GM21423 (cell line): ENCODE data around the gene DTHD1.

Experiments used
- ATAC-seq: cut with Tn5 transposase; IDR thresholded peaks from one replicate; pipeline ENCODE4 v1.9.1; 2021; ENCODE audit warnings: mild to moderate bottlenecking, moderate library complexity; ENCODE audit not compliant: unreplicated experiment

DTHD1 gene

GRCh38 chr4:36269101-36269500 lies 12.3 kb upstream of the DTHD1 start:
- no peak for ATAC-seq

DNA sequence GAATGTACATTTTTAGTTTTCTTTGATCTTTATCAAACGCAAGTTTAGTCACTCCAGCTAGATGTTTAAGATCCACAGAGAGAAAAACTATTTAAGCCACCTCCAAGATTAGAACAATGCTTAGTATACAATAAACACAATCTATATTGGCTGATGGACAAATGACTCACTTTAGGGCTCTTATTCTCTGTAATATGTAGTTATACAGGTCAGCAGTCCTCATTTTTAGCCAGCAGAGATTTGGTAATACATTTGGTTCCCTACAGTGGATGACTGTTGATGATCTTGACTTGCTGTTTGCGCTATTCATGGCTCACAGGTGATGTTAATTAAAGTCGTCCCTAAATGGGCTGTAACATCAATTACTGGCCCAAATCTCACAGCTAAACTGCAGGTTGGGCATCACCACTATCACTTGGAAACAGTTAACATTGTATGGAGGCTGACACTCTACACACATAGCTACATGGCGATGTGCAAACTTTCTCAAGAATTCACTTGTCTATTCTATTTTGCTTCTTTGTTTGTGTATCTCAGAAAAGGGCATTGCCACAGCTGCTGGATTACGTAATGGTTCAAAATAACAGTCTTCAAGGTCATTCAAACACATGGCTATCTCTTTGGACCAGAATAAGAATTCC lies 11.8 kb upstream of the DTHD1 start:
- no peak for ATAC-seq

- ATAC-seq = no peak
These were observed 8.1 kb upstream of the DTHD1 start for GRCh38 chr4:36273276-36273675.

DNA sequence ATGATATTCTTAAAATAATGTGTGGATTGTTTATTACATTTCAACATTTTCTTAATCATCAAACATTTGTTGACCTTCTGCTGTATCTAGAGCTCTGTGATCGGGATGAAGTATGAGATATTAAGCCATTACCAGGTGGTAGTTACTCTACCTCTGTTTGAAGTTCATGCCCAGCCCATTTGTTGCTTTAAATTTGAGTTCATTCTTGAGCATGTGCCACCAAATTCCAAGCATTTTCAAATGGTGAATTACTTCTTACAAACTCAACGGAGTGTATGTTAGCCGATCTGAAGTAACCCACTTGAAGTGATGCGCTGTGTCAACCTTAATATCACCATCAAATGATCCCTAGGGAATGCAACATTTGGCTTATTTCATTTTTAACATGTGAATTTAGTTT lies 7.3 kb upstream of the DTHD1 start:
- no peak for ATAC-seq

DNA sequence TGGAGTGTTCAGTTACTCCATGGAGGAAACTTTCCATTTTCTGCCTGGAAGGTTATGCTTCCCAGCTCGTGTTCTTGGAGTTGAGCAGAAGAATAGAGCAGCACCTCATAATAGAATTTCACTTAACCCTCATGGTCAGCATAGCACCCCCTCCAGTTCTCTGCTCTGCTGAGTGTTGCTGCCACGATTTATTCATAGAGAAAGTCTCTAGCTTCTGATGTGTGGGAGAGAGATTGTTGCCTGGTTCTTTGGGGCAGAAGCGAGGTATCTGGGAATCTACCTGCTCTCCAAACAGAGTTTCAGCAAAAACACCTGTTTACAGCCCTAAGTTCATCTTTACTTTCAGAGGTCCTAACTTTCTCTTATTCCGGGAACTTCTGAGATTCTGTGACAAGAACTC lies 3.9 kb upstream of the DTHD1 start:
- ATAC-seq = no peak

- no peak for ATAC-seq
These were observed 2.6 kb upstream of the DTHD1 start for GRCh38 chr4:36278789-36279188.

GRCh38 chr4:36280555-36280954 lies 861 bp upstream of the DTHD1 start:
- no peak for ATAC-seq

DNA sequence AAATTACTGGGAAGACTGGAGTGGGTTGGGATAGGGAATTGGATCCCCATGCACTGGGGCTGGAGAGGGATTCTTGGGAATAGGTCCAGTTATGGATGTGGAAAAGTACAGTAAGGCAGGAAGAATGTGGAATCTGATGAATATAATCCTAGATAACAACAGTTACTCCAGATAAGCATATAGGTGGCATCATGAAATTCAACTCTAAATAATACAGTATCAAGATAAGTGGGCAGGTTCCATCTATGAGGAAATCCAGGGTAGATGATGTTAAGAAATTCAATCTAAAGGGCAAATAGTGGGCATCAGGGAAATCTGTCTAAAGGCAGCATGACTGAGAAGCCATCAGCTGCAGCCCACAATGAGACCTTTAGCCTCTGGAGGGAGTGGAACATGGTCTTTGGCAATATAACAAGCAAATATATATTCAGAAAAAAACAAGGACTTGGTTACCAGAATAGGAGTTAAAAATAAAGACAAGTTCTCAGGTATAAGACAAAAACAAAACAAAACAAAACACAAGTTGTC lies 1.2 kb downstream of the DTHD1 start:
- no peak for ATAC-seq

DNA sequence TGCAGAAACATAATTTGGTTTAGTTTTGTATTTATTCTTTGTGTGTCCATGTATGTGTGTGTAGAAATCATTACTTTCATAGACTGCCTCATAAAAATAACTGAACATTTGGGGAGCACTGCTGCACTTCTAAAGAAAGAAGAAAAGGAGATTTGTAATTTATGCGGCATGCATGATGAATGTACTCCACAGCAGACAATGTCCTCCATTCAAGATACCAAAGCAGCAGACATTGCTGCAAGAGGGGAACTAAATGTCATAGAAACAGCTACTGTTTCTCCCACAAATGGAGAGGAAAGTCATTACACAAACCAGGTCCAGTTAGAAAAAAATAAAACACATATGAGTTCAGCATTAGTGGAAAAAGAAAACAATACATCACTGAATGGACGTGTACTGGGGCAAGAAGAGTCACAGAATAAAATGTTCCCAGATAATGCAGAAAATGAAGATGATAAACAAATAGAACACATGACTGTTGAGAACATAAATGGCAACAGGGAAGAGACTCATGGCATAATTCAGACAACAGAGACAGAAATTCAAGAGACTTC lies 2.6 kb downstream of the DTHD1 start:
- no peak for ATAC-seq

DNA sequence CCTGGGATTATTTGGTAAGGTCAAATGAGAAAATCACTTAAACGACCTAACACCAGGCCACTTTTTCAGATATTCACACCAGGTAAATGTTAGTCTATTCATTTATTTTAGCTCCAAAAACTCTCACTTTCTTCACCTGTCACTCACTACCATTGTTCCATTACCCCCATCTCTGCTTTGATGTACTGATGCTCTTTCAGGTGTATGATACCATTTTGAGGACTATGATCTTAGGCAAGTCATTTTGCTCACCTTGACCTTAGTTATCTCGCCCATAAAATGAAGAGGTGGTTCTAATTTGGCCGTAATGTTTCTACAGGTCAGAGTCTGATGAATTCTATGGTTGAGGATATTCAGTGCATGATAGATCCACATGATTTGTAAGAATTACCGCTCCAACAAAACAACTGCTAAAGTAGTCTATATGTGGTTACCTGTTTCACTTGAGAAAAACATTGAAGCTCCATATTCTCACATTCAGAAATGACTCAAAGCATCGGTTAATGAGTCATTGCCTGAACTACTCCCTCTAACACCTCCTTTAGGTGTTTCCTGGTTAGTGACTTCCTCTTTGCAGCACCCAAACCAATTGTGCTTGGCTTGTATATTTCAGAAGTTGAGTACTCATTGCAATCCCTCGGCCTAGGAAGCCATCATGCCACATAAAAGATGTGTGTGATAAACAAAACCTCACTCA lies 4.5 kb downstream of the DTHD1 start:
- ATAC-seq = peak; percentile 98

- ATAC-seq = no peak
These were observed 5.1 kb downstream of the DTHD1 start for GRCh38 chr4:36286481-36286871.

DNA sequence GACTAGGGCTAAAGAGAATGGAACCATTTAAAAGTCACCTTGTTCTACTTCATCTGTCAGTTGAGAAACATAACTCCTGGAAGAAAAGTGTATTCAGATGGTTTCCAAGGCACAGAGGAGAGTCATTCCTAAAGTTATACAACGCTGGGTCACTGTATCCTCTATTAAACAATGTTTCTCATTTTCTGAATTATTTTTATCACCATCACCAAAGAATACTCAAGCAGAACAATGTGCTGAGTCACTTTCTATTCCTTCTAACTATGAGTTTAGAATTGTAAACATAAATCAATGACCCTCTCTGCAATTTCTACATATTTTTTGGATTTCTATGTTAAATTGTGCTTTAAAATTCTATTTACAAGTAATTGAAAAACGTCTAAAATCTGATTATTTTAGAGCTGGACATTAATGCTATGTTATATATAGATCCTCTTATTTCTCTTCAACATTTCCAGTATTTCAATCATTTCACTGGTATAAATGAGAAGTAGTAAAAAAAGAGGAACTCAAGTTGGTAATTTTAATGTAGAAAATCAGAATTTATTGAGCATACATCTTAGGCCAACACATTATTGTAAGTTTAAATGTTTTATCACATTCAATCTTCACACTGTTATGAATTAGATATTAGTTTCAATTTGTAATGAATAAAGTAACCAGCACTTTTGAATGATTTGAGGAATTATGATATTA lies 7.5 kb downstream of the DTHD1 start:
- ATAC-seq = no peak

GRCh38 chr4:36290641-36291040 lies 9.2 kb downstream of the DTHD1 start:
- ATAC-seq = no peak

- no peak for ATAC-seq
These were observed 11.3 kb downstream of the DTHD1 start for GRCh38 chr4:36292556-36293188.

GRCh38 chr4:36301127-36301526 lies 19.7 kb downstream of the DTHD1 start:
- ATAC-seq = no peak

DNA sequence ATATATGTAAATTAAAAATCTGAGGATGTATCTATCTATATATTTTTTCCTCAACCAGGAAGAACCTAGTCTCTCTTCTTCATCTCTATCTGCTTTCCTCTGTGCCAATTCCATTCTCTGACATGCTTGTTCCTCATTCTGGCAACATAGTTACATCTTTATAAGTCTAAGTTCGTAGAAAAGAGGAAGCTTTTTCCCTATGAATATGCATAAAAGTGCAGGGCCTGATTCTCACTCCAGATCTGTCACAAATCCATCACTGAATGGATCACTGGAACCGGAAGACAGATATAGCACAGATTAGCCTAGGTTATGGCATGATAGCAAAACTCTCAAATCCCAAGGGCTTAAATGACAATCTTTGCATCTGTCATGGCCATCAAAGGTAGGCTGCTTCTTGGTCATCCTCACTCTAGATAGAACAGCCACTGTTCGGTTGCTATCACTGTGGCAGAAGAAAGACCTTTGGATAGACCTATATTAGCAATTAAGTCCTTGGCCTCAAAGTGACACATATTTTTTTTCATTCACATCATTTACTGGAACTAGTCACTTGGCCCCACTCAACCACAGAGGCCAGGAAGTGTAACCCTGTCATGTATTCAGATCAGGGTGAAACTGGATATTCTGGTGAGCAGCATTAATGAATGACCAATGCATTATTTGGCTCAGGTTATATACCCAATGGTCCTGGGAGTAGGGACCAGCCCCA lies 22.2 kb downstream of the DTHD1 start:
- peak; percentile 95 for ATAC-seq

DNA sequence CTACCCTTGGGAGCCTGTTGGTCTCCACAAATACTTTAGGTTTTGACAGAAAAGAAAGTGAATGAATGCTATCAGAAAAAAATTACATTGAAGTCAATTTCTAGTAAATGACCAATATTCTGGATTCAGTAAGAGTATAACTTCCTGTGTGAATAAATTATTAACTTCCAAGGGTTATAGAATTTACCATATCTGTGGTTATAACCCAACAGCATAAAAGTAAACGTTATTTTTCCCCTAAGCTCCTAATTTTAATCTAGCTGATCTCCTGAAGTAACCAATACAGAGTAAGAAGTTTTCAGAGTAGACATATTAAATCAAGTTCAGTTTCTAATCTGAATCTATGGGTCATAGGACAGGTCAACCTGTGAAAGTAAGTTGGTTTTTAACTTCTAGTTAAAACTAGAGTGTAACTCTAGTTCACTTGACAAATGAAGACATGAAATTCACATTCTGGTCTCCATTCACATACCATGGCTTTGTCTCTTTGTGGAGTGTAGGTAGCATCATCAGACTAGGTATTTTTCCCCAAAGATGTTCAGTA lies 22.8 kb downstream of the DTHD1 start:
- ATAC-seq = peak; percentile 56

GRCh38 chr4:36308150-36308549 lies 26.7 kb downstream of the DTHD1 start:
- ATAC-seq = no peak

DNA sequence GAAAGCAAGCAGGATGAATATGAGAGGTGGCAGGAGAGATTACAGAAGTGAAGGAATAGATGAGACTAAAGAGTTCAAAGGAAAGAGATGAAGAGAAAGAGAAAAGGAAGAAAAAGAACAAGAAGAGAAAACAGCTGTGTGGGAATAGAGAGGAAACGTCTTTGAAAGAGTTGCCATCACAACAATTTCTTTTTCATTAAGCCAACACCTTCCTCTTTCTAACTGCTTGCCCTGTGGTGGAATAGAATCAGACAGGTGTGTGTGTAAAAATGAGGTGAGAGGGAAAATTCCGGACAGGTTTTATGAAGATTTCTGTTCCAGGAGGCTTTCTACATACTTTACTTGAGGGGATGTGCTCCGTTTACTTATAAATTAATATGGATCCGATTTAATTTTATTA lies 28.8 kb downstream of the DTHD1 start:
- ATAC-seq = no peak

GRCh38 chr4:36310793-36311192 lies 29.4 kb downstream of the DTHD1 start:
- peak; percentile 50 for ATAC-seq
